NCI-H2227 (cell line): Measurements from ENCODE around the gene AVPR1B.
"Not testable (repeated sequence)": the region's sequence is repeated elsewhere in the genome, so short reads cannot be mapped to it uniquely, and the experiment has no call there.

Experiments
- DNase-seq: peaks from one replicate; lab custom pipeline; 2025; ENCODE audit not compliant: unreplicated experiment; lab: John Stamatoyannopoulos, UW

The AVPR1B gene

GRCh38 chr1:206083750-206084149 lies 33.4 kb downstream of the AVPR1B start:
- no peak for DNase-seq

GRCh38 chr1:206082831-206083695 lies 34.1 kb downstream of the AVPR1B start:
- no peak for DNase-seq

DNA sequence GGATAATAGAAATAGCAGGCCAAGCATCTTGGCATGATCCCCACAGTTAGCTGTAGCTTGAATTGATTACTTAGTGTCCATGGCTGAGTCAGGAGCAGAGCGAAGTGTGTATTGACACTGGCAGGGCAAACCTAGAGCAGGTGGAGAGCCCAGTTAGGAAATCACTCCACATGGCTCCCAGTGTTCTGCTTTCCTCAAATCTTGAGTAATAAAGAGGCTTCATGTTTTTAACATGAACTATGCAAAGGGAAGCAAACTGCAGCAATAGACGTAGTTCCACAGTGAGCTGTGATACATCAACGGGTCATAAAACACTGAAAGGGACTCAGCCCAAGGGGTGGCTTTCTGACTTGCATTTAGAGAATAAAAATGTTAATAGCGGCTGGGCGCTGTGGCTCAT lies 35.3 kb downstream of the AVPR1B start:
- no peak for DNase-seq

GRCh38 chr1:206080026-206080820 lies 37.0 kb downstream of the AVPR1B start:
- DNase-seq = no peak

DNA sequence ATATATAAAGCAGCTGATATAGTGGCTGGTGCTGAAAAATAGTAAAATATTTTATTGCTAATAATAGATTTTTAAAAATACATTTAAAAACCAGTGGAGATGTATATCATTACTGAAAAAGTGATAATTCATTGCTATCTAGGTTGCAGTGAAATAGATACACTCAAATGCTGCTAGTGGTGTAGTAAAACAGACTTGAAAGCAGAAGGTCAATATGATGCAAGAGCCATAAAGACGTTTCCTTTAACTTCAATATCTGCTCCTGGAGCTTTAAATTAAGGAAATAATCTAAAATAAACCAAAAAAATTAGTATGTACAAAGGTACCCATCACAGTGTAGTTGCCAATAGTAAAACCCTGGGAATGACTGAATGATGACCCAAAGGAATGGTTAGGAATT lies 38.1 kb downstream of the AVPR1B start:
- no peak for DNase-seq

DNA sequence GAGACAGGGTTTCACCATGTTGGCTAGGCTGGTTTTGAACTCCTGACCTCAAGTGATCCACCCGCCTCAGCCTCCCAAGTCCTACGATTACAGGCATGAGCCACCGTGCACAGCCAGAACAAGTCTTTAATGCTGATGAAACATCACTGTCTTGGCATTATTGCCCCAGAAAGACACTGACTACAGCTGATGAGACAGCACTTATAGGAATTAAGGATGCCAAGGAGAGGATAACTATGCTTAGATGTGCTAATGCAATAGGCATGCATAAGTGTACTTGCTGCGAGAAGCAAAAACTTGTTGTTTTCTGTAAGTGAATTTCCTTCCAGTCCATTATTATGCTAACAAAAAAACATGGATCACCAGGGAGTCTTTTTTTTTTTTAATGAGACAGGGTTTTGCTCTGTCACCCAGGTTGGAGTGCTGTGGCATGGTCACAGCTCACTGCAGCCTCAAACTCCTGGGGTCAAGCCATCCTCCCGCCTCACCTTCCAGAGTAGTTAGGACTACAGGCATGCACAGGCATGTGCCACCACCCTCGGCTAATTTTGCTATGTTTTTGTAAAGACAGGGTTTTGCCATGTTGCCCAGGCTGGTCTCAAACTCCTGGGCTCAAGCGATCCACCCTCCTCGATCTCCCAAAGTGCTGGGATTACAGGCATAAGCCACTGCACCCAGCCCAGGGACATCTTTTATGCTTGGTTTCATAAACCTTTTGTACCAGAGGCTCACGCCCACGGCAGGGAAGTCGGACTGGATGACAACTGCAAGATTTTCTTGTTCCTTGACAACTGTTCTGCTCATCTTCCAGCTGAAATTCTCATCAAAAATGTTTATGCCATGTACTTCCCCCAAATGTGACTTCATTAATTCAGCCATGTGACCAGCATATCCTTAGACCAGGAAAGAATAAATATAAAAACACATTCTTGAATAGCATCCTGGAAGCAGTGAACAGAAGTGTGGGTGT lies 41.1 kb downstream of the AVPR1B start:
- DNase-seq = no peak

DNA sequence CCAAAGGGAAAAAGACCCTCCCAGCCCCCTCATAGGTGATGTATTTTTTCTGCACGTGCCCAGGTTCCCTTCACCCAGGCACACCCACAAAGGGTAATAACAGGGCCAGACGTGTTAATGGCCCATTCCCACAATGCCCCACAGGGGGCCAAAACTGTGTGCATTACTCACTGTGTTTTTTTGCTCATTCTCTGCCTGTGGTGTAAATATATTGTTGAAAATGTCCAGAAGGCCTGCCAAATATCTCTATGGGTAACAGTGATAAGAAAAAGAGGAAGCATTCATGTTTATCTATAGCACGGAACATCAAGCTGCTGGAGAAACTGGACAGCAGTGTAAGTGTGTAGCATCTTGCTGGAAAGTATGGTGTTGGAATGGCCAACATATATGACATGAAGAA lies 42.3 kb downstream of the AVPR1B start:
- no peak for DNase-seq

DNA sequence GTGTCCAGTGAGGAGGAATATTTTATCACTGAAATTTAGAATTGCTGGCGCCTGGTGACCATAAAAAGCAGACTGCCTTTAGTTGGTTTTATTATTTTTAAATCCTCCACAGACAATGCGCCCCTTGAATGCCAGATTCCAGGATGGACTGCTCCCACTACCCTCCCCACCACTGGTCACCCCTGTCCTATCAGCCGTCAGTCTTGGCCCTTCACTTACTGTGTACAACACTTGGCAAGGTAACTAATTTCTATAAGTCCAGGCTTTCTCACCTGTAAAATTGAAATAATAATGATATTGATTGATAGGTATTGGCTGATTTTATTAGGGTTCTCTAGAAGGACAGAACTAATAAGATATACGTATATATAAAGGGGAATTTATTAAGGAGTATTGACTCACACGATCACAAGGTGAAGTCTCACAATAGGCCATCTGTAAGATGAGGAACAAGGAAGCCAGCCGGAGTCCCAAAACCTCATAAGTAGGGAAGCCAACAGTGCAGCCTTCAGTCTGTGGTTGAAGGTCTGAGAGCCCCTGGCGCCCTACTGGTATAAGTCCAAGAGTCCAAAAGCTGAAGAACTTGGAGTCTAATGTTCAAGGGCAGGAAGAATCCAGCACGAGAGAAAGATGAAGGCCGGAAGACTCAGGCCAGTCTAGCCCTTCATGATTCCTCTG lies 46.4 kb downstream of the AVPR1B start:
- DNase-seq = no peak

DNA sequence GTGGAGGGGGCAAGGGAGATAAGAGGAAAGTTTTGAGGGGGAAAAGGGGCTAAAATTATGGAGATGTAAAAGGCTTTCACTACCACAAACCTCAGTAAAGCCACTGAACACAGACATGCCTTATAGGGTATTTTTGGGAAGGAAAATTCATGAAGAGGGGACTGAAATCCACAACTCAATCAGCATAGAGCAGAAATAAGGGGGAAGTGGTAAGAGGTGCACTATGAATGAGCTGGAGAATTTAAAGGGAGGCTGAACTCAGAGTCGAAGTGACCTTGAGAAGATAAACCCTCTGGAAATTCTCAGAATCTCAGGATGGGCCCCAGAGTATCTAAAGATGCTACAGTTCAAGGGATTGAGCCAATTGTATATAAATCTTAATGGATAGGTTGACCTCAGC lies 48.9 kb downstream of the AVPR1B start:
- no peak for DNase-seq

- DNase-seq = no peak
Measured at GRCh38 chr1:206067486-206068227, 49.5 kb downstream of the AVPR1B start.

DNA sequence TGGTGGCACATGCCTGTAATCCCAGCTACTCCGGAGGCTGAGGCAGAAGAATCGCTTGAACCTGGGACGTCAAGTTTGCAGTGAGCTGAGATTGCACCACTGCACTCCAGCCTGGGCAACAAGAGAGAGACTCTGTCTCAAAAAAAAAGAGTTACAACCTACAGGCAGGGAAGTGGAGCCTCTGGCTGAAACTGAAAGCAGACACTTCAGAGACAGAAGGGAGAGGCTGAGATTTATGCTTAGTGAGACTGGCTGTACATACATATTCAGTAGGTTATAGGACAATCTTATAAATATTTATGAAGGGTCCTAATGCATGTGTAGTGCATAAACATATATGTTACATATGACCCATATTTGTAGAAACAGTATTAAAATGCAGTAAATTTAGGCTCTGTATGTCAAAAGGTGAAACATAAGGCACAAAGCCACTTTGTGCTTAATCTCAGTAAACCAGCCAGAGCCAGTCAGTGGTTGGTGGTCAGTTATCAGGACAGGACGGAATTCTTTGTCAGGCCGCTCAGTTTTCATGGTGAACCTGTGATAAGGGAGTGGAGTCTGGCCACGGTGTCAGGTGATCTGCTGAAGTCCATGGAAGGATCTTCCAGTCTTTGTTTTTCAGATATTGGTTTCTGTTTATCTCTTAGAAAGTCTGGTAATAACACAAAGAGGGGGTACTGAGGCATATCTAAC lies 50.6 kb downstream of the AVPR1B start:
- no peak for DNase-seq

GRCh38 chr1:206065547-206066145 lies 51.5 kb downstream of the AVPR1B start:
- DNase-seq = no peak

DNA sequence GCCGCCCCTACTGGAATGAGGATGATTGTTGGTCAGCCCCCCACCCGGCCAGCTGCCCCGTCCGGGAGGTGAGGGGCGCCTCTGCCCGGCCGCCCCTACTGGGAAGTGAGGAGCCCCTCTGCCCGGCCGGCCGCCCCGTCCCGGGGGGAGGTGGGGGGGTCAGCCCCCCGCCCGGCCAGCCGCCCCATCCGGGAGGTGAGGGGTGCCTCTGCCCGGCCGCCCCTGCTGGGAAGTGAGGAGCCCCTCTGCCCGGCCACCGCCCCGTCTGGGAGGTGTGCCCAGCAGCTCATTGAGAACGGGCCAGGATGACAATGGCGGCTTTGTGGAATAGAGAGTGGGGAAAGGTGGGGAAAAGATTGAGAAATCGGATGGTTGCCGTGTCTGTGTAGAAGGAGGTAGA lies 52.7 kb downstream of the AVPR1B start:
- DNase-seq = not testable (repeated sequence)

DNA sequence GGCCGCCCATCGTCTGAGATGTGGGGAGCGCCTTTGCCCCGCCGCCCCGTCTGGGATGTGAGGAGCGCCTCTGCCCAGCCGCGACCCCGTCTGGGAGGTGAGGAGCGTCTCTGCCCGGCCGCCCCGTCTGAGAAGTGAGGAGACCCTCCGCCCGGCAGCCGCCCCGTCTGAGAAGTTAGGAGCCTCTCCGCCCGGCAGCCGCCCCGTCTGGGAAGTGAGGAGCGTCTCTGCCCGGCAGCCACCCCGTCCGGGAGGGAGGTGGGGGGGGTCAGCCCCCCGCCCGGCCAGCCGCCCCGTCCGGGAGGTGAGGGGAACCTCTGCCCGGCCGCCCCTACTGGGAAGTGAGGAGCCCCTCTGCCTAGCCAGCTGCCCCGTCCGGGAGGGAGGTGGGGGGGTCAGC lies 53.2 kb downstream of the AVPR1B start:
- DNase-seq = not testable (repeated sequence)

GRCh38 chr1:206062464-206062863 lies 54.7 kb downstream of the AVPR1B start:
- no peak for DNase-seq

- DNase-seq = no peak
Measured at GRCh38 chr1:206060844-206061243, 56.3 kb downstream of the AVPR1B start.
